Neural cell (in vitro differentiated cells): ENCODE measurements around the gene KRTAP26-1. TPM values are rescaled to one million over a fixed set of nuclear protein-coding genes. Genes with fewer than 3 reads are reported as not detected.

Experiments used
- H2AFZ ChIP-seq: fragments of 200-600, 300-800 bp; sonication (generic), shearing (Covaris generic); 2 replicates; pipeline ENCODE4 v1.6.0; 2014; ENCODE audit warnings: low read depth, mild to moderate bottlenecking, antibody characterized with exemption, low read length, moderate library complexity
- H3F3A ChIP-seq: fragments of 200-600 bp; shearing (Covaris generic); 2 replicates; pipeline ENCODE4 v1.6.1; 2016; ENCODE audit warnings: mild to moderate bottlenecking, moderate library complexity, mixed read lengths, antibody characterized with exemption, low read length; ENCODE audit not compliant: insufficient read depth, poor library complexity, severe bottlenecking
- H3K27ac ChIP-seq: fragments of 200-600, 300-800 bp; sonication (generic), shearing (Covaris generic); 2 replicates; pipeline ENCODE4 v1.5.1; 2014; ENCODE audit warnings: mild to moderate bottlenecking, low read length, moderate library complexity
- H3K27me3 ChIP-seq: fragments of 300-800, 200-600 bp; sonication (generic), shearing (Covaris generic); 2 replicates; pipeline ENCODE4 v1.6.0; 2014; ENCODE audit warnings: mild to moderate bottlenecking, low read depth, low read length, moderate library complexity; ENCODE audit not compliant: insufficient read depth
- H3K36me3 ChIP-seq: fragments of 300-800, 200-600 bp; sonication (generic), shearing (Covaris generic); 2 replicates; pipeline ENCODE4 v1.5.1; 2014; ENCODE audit warnings: mild to moderate bottlenecking, antibody characterized with exemption, low read length, moderate library complexity; ENCODE audit not compliant: insufficient read depth
- H3K4me2 ChIP-seq: fragments of 300-800, 200-600 bp; sonication (generic), shearing (Covaris generic); 2 replicates; pipeline ENCODE4 v1.6.0; 2014; ENCODE audit warnings: mild to moderate bottlenecking, low read length
- H3K4me3 ChIP-seq: fragments of 300-800, 200-600 bp; sonication (generic), shearing (Covaris generic); 2 replicates; pipeline ENCODE4 v1.5.1; 2014; ENCODE audit warnings: mild to moderate bottlenecking, low read length, moderate library complexity
- H3K79me2 ChIP-seq: fragments of 200-600 bp; shearing (Covaris generic); replicated peaks from 2 replicates; pipeline ENCODE4 v1.6.0; 2014; ENCODE audit warnings: mild to moderate bottlenecking, low read length, moderate library complexity; ENCODE audit not compliant: insufficient read depth
- H3K9ac ChIP-seq: fragments of 300-800, 200-600 bp; sonication (generic), shearing (Covaris generic); 2 replicates; pipeline ENCODE4 v1.6.1; 2016; ENCODE audit warnings: mild to moderate bottlenecking, low read length, mixed read lengths
- H3K9me2 ChIP-seq: fragments of 200-600 bp; shearing (Covaris generic); 2 replicates; pipeline ENCODE4 v1.6.1; 2016; ENCODE audit warnings: mild to moderate bottlenecking, low read length, mixed read lengths; ENCODE audit not compliant: insufficient read depth
- H3K9me3 ChIP-seq: fragments of 200-600, 300-800 bp; sonication (generic), shearing (Covaris generic); 2 replicates; pipeline ENCODE4 v1.6.1; 2016; ENCODE audit warnings: mild to moderate bottlenecking, mixed run types, low read length, moderate library complexity, mixed read lengths
- H4K20me1 ChIP-seq: fragments of 200-600 bp; shearing (Covaris generic); 2 replicates; pipeline ENCODE4 v1.6.1; 2016; ENCODE audit warnings: mild to moderate bottlenecking, mixed run types; ENCODE audit not compliant: insufficient read depth
- CTCF ChIP-seq: fragments of 450-650 bp; IDR thresholded peaks from 2 replicates; pipeline ENCODE4 v1.5.1; 2014; ENCODE audit warnings: antibody characterized with exemption, mild to moderate bottlenecking, moderate library complexity; ENCODE audit not compliant: poor library complexity, severe bottlenecking
- EP300 ChIP-seq: fragments of 450-650 bp; conservative IDR thresholded peaks from 2 replicates; pipeline ENCODE4 v1.6.1; 2014; ENCODE audit warnings: antibody characterized with exemption, mild to moderate bottlenecking, moderate library complexity; ENCODE audit not compliant: poor library complexity, severe bottlenecking
- EZH2 ChIP-seq: fragments of 200-600, 300-800 bp; shearing (Covaris generic), sonication (generic); IDR thresholded peaks from 2 replicates; pipeline ENCODE4 v1.6.1; 2014; ENCODE audit warnings: antibody characterized with exemption, low read length, borderline replicate concordance, mild to moderate bottlenecking; ENCODE audit not compliant: insufficient read depth, poor library complexity, severe bottlenecking
- MXI1 ChIP-seq: fragments of 450-650 bp; conservative IDR thresholded peaks from 2 replicates; pipeline ENCODE4 v1.6.1; 2014; ENCODE audit warnings: antibody characterized with exemption, mild to moderate bottlenecking; ENCODE audit not compliant: poor library complexity, severe bottlenecking
- POLR2AphosphoS5 ChIP-seq: IDR thresholded peaks from 2 replicates; pipeline ENCODE4 v1.6.1; 2012
- RAD21 ChIP-seq: fragments of 450-650 bp; conservative IDR thresholded peaks from 2 replicates; pipeline ENCODE4 v1.6.1; 2014; ENCODE audit warnings: antibody characterized with exemption, mild to moderate bottlenecking, moderate library complexity
- REST ChIP-seq: IDR thresholded peaks from 2 replicates; pipeline ENCODE4 v1.6.1; 2012; ENCODE audit warnings: borderline replicate concordance
- SMC3 ChIP-seq: fragments of 450-650 bp; conservative IDR thresholded peaks from 2 replicates; pipeline ENCODE4 v1.6.1; 2014; ENCODE audit warnings: antibody characterized with exemption, mild to moderate bottlenecking, moderate library complexity; ENCODE audit not compliant: poor library complexity
- TAF1 ChIP-seq: IDR thresholded peaks from 2 replicates; pipeline ENCODE4 v1.6.1; 2012; ENCODE audit warnings: low read depth
- polyA plus RNA-seq: library from polyadenylated mRNA; depleted of rRNA; stranded (reverse); fragments of >200 nt; gene quantifications from 2 replicates; pipeline ENCODE4 v1.2.3, GENCODE V29; 2014

The KRTAP26-1 gene
- polyA plus RNA-seq, 1 donor from 2014 or later, result not detected

- Histone ChIP-seq H2AFZ (no peak overlapping the region), H3K9me2 (no peaks in the 10 kb centered on the region), H3K4me3 (no peak overlapping the region), H3K9me3 (no peaks in the 10 kb centered on the region), H3K4me2 (no peak overlapping the region), H3K27ac (no peak overlapping the region), H3K36me3 (no peaks in the 10 kb centered on the region), H4K20me1 (no peaks in the 10 kb centered on the region), H3K9ac (no peak overlapping the region), H3K27me3 (no peaks in the 10 kb centered on the region), H3F3A (no peaks in the 10 kb centered on the region), H3K79me2 (no peaks in the 10 kb centered on the region)
- TF ChIP-seq EP300 (no peak), EZH2 (no peak), CTCF (no peak), TAF1 (no peak), POLR2AphosphoS5 (no peak), MXI1 (no peak), REST (no peak), RAD21 (no peak), SMC3 (no peak)
Measured at GRCh38 chr21:30332681-30333080, 12.6 kb upstream of the KRTAP26-1 start.

- no peaks in the 10 kb centered on the region for H3K9me3 ChIP-seq
- H4K20me1 ChIP-seq, result no peaks in the 10 kb centered on the region
- no peaks in the 10 kb centered on the region for H3K9me2 ChIP-seq
- no peak overlapping the region for H3K4me3 ChIP-seq
- H2AFZ ChIP-seq, result no peak overlapping the region
- TF ChIP-seq POLR2AphosphoS5, result no peak
- H3K9ac ChIP-seq, result no peak overlapping the region
- no peaks in the 10 kb centered on the region for H3K79me2 ChIP-seq
- no peak overlapping the region for H3K4me2 ChIP-seq
- no peaks in the 10 kb centered on the region for H3K36me3 ChIP-seq
- no peak overlapping the region for H3K27ac ChIP-seq
- no peaks in the 10 kb centered on the region for H3F3A ChIP-seq
- no peaks in the 10 kb centered on the region for H3K27me3 ChIP-seq
Measured at GRCh38 chr21:30329203-30329875, 9.2 kb upstream of the KRTAP26-1 start.
